ENCODE data around the gene SYNC. TPM values are rescaled to one million over a fixed set of nuclear protein-coding genes. Genes with fewer than 3 reads are reported as not detected.

The SYNC gene
- 1.7 and 10.9 TPM in 2 replicates for total RNA-seq

DNA sequence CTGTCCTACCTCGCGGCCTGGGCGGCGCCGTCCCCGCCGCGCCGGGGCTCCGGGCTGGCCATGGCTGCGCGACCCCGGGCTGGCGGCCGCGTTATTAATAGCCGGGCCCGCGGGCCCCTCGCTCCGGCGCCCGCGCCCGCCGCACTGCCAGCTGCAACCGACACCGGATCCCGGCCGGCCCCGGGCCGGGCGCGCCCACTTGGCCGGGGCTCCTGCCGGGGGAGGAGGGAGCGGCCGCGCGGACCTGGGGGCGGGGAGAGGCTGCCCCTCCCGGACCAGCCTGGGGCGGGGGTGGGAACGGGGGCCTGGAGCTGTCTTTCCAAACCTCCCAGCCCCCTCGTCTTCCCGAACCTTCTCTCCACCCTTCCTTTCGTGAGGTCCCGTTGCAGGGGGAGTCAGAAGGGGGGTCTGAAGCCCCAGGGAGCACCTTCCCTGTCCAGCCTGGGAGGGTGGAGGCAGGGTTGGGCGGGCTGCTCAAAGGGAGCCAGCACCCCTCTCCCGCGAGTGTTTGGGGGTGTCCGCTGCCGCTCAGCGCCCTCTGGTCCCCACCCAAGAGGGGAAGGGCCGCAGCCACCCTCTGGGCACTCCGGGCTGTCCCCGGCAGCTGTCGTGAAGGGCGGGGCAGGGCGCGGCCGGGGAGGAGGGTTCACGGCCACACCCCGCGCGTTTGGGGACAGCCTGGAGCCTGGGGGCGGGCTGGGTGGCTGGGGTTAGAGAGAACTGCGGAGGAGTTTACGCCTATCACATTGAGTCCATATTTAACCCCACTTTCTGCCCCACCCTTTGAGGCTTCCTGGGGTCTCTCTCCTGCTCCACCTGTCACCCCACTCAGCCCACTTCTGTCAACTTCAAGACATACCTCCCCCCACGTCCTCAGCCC is at the start of gene SYNC:
Gene SYNC, minus strand, starts transcription at position 172 of the 880 bp plus-strand sequence. Its CDS starts 110 bp downstream, at position 62.

DNA sequence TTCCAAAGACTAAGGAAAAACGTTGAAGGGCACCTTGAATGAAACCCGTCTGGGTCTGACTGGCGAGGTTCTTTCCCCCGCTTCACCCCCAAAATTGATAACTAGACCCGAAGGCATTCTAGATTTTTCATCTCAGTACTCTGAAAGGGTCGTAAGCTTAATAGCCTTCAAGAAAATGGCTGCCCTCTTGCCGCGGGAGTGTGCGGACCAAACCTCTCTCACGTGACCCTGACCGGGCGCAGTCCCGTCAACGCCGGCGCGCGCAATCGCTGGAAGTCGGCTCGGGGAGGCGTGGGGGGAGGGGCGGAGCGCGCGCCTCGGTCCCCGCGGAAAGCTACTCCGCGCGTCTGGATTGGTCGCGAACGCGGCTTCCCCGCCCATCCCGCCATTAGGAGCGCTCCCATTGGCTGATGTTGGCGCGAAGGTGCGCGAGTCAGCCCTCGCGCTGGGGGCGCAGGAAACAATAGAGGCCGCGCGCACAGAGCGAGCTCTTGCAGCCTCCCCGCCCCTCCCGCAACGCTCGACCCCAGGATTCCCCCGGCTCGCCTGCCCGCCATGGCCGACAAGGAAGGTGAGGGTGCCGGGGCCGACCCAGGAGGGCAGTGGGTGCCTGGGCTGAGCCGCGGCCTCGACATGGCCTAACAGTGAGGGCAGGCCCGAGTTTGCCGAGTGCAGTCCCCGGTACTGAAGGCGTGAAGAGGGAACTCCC is 51.7 kb downstream of the SYNC start, which contains the start of gene RBBP4:
Gene RBBP4, plus strand, starts transcription at position 457 of the 709 bp plus-strand sequence. Its CDS starts 99 bp downstream, at position 556.

DNA sequence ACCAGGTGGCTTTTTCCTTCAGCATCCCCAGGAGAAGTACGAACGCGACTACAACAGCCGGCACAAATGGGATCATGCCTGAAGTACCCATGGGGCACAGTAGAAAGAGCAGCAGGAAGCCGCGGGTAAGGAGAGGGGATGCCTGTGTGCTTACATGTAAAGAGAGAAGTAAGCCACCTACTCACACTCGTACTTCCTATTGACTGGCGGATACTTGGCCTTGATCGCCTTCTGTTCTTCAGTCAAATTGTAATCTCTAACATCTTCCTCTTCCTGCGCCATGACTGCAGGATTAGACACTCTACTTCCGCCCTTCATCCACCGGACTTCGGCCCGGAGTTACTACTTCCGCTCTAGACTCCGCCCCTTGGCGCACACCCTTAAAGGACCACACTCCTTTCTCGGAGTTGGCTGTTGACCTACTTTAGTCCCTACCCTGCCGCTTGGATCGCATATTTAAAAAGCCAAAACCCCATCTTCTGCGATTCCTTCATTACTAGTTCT is 52.3 kb downstream of the SYNC start, which contains the start of gene ZBTB8OS:
Gene ZBTB8OS, minus strand, starts transcription at position 303 of the 504 bp plus-strand sequence. Its CDS starts 21 bp downstream, at position 282.

Other genes starting within 250 kb of the SYNC start
- gene ZBTB8B, start 237.7 kb downstream of the SYNC start, total RNA-seq = not detected in 2 replicates
- 10.6 and 11.3 TPM in 2 replicates for gene ZBTB8A, start 163.3 kb downstream of the SYNC start, total RNA-seq
- 46.2 and 54.0 TPM in 2 replicates for gene ZBTB8OS, start 52.2 kb downstream of the SYNC start, total RNA-seq
- gene RBBP4, start 51.6 kb downstream of the SYNC start, total RNA-seq = 105 and 164 TPM in 2 replicates
- gene YARS1, start 114.6 kb upstream of the SYNC start, total RNA-seq = 244 and 362 TPM in 2 replicates
- gene S100PBP, start 114.9 kb upstream of the SYNC start, total RNA-seq = 17.4 and 46.9 TPM in 2 replicates
- gene FNDC5, start 168.1 kb upstream of the SYNC start, total RNA-seq = under 0.01 TPM in 1 of 2 replicates, not detected in the other
- gene HPCA, start 183.7 kb upstream of the SYNC start, total RNA-seq = not detected in 2 replicates
- gene TMEM54, start 198.6 kb upstream of the SYNC start, total RNA-seq = 68.4 and 106 TPM in 2 replicates